ENCODE measurements around the gene TEX14.

- TF ChIP-seq CTCF (IDR thresholded peaks at IDR 0.05) (no peak), POLR2A (IDR thresholded peaks at IDR 0.05) (no peak)
Observed at GRCh38 chr17:58569196-58569595, 122.6 kb downstream of the TEX14 start.
